Nephron progenitor cell (in vitro differentiated cells): ENCODE data around the gene CDHR4.

Experiments
- DNase-seq: peaks from one replicate; pipeline ENCODE4 v3.0.0; 2021
- H3K27ac Mint-ChIP-seq: 2 replicates; pipeline ENCODE4 v1.8.0; 2021; ENCODE audit warnings: mild to moderate bottlenecking, moderate library complexity, mixed read lengths
- H3K27me3 Mint-ChIP-seq: 2 replicates; pipeline ENCODE4 v1.8.0; 2021; ENCODE audit warnings: mild to moderate bottlenecking, low read depth, mixed read lengths; ENCODE audit not compliant: poor library complexity
- H3K36me3 Mint-ChIP-seq: 2 replicates; pipeline ENCODE4 v1.8.0; 2021; ENCODE audit warnings: low read depth, mixed read lengths
- H3K4me1 Mint-ChIP-seq: 2 replicates; pipeline ENCODE4 v1.8.0; 2021; ENCODE audit warnings: mixed read lengths
- H3K4me3 Mint-ChIP-seq: 2 replicates; pipeline ENCODE4 v1.8.0; 2021; ENCODE audit warnings: mild to moderate bottlenecking, moderate library complexity, mixed read lengths
- H3K9me3 Mint-ChIP-seq: 2 replicates; pipeline ENCODE4 v1.8.0; 2021; ENCODE audit warnings: mild to moderate bottlenecking, moderate library complexity, mixed read lengths
- CTCF ChIP-seq: fragments of 200-600 bp; sonication (generic); IDR thresholded peaks from 2 replicates; pipeline ENCODE4 v1.5.0; 2021; ENCODE audit warnings: antibody characterized with exemption

Gene CDHR4

DNA sequence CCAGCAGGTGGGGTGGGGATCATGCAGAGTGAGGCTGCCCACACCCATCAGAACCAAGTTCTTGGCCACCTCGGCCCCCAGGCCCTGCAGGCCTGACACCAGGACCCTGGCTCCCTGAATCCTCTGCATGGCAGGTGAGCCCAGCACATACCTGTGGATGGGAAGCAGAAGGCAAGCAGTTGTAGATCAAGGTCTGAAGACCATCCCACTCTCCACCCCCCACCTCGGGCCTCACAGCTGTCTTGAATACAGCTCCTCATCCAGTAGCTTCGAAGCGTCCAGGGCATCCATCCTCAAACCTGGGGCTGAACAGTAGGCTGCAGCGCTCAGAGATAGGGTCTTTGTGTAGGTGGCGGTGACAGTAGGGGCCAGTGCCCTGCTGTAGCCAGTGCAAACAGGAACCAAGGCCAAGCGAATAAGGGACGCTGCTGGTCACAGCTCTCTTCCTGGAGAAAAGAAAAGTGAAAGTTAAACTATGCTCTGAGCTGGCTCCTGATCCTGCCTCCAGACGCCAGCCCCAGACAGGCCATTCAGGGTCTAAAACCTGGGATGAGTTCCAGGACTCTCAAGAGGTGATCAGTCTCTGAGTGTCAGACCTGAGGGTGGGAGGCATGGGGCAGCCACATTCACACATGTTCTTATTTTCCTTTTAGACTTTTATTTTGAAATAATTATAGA lies 14.0 kb upstream of the CDHR4 start, which contains the start of gene UBA7:
Gene UBA7, minus strand, starts transcription at position 457 of the 678 bp plus-strand sequence. Its CDS starts 166 bp downstream, at position 291.
- DNase-seq: no peak
- Mint-ChIP-seq H3K9me3 (no peaks in the 10 kb centered on the region), H3K27me3 (peaks cover 3% of the 10 kb centered on the region), H3K4me3 (no peak within 1 kb of the TSS), H3K36me3 (no peaks in the 10 kb centered on the region), H3K4me1 (peaks cover 12% of the 10 kb centered on the region), H3K27ac (peak within 1 kb of the TSS; percentile 45)
- TF ChIP-seq CTCF: no peak

- Mint-ChIP-seq H3K27ac (no peak overlapping the region), H3K27me3 (peaks cover 3% of the 10 kb centered on the region), H3K4me3 (no peak overlapping the region), H3K36me3 (no peaks in the 10 kb centered on the region), H3K9me3 (no peaks in the 10 kb centered on the region), H3K4me1 (peaks cover 18% of the 10 kb centered on the region)
- no peak for DNase-seq
- no peak for TF ChIP-seq CTCF
Measured at GRCh38 chr3:49812916-49813496, 13.3 kb upstream of the CDHR4 start.

- Mint-ChIP-seq H3K9me3 (no peaks in the 10 kb centered on the region), H3K27me3 (peaks cover 3% of the 10 kb centered on the region), H3K27ac (peak overlapping the region; percentile 97), H3K4me1 (peaks cover 55% of the 10 kb centered on the region), H3K4me3 (peak overlapping the region; percentile 36), H3K36me3 (no peaks in the 10 kb centered on the region)
- TF ChIP-seq CTCF: no peak
- DNase-seq: peak; percentile 18
Measured at GRCh38 chr3:49807431-49808114, 7.9 kb upstream of the CDHR4 start.

DNA sequence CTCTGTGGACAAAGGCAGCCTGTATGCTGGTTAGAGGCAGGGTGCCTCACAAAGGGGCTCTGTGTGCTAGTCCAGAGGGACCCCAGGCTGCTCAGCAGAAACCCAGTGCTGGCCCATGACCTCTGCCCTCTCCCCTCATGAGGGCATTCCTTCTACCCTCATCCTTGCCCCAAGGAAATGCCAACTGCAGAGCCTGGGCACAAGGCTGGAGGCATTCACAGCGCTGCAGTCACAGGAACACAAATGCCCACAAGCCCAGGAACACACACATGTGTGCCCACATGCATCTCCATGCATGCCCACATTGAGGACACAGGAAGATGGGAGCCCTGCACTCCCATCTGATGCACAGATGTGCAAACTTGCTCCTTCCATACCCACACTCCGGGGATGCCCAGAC lies 7.2 kb upstream of the CDHR4 start:
- Mint-ChIP-seq H3K27ac (peak overlapping the region; percentile 91), H3K4me1 (peaks cover 63% of the 10 kb centered on the region), H3K4me3 (no peak overlapping the region), H3K27me3 (peaks cover 10% of the 10 kb centered on the region), H3K36me3 (no peaks in the 10 kb centered on the region), H3K9me3 (no peaks in the 10 kb centered on the region)
- TF ChIP-seq CTCF: no peak
- DNase-seq: no peak

- peaks cover 18% of the 10 kb centered on the region for H3K27me3 Mint-ChIP-seq
- no peaks in the 10 kb centered on the region for H3K36me3 Mint-ChIP-seq
Measured at GRCh38 chr3:49805897-49806701, 6.4 kb upstream of the CDHR4 start.

More at GRCh38 chr3:49805897-49806701, 6.4 kb upstream of the CDHR4 start:
- Mint-ChIP-seq H3K4me1 (peaks cover 70% of the 10 kb centered on the region), H3K4me3 (peak overlapping the region; percentile 71), H3K27ac (peak overlapping the region; percentile 91), H3K9me3 (no peaks in the 10 kb centered on the region)
- TF ChIP-seq CTCF: no peak
- peak; percentile 64 for DNase-seq
